Measurements from ENCODE around the gene PTGFR.

Gene PTGFR

GRCh38 chr1:78469576-78469975 lies 21.2 kb upstream of the PTGFR start:
- no peak overlapping the region for H3K27ac ChIP-seq (ENCODE audit: extremely low read depth, low read depth, low read length)
- ChIA-PET POLR2A (no interaction called here), CTCF (interaction anchor here (0.7 kb wide), 1 partner anchor 652 kb away, joined by 3 read pairs; no protein-coding TSS in a partner anchor)
- H3K9me3 ChIP-seq (ENCODE audit: control insufficient read depth, insufficient read depth, low read depth, low read length): no peaks in the 10 kb centered on the region
- no peaks in the 10 kb centered on the region for H3K36me3 ChIP-seq (ENCODE audit: control insufficient read depth in 2 of 2, insufficient read depth in 1 of 2, low read length in 2 of 2)
- TF ChIP-seq ZFP3 (tag by site-specific recombination; IDR thresholded peaks at IDR 0.05; ENCODE audit: low read depth) (no peak), OSR2 (tag by site-specific recombination; IDR thresholded peaks at IDR 0.05) (no peak), ZNF335 (tag by site-specific recombination; conservative IDR thresholded peaks at IDR 0.05) (no peak), SP2 (tag by site-specific recombination; IDR thresholded peaks at IDR 0.05) (no peak), TCF7L2 (IDR thresholded peaks at IDR 0.05; ENCODE audit: borderline replicate concordance, low read depth, low read length) (no peak), ZNF274 (IDR thresholded peaks at IDR 0.05; ENCODE audit: low read length) (no peak), ZNF274 (tag by site-specific recombination; IDR thresholded peaks at IDR 0.05; ENCODE audit: borderline replicate concordance) (no peak), KLF1 (tag by site-specific recombination; IDR thresholded peaks at IDR 0.05) (no peak), ZNF600 (tag by site-specific recombination; IDR thresholded peaks at IDR 0.05) (no peak), ZNF521 (tag by site-specific recombination; IDR thresholded peaks at IDR 0.05) (no peak), SETDB1 (IDR thresholded peaks at IDR 0.05; ENCODE audit: insufficient read length, low read length) (no peak), ZNF354C (tag by site-specific recombination; IDR thresholded peaks at IDR 0.05; ENCODE audit: borderline replicate concordance, low read depth) (no peak), ZNF292 (tag by site-specific recombination; IDR thresholded peaks at IDR 0.05; ENCODE audit: borderline replicate concordance, low read depth) (no peak), REST (tag by site-specific recombination; IDR thresholded peaks at IDR 0.05) (no peak), ZIC2 (tag by site-specific recombination; IDR thresholded peaks at IDR 0.05) (no peak), ZNF830 (tag by site-specific recombination; IDR thresholded peaks at IDR 0.05; ENCODE audit: low read depth) (no peak), ZNF426 (tag by site-specific recombination; IDR thresholded peaks at IDR 0.05) (no peak)
- TF ChIP-seq, protein P1, sequence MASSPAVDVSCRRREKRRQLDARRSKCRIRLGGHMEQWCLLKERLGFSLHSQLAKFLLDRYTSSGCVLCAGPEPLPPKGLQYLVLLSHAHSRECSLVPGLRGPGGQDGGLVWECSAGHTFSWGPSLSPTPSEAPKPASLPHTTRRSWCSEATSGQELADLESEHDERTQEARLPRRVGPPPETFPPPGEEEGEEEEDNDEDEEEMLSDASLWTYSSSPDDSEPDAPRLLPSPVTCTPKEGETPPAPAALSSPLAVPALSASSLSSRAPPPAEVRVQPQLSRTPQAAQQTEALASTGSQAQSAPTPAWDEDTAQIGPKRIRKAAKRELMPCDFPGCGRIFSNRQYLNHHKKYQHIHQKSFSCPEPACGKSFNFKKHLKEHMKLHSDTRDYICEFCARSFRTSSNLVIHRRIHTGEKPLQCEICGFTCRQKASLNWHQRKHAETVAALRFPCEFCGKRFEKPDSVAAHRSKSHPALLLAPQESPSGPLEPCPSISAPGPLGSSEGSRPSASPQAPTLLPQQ (tag by site-specific recombination; IDR thresholded peaks at IDR 0.05): no peak
- TF ChIP-seq, protein P2, sequence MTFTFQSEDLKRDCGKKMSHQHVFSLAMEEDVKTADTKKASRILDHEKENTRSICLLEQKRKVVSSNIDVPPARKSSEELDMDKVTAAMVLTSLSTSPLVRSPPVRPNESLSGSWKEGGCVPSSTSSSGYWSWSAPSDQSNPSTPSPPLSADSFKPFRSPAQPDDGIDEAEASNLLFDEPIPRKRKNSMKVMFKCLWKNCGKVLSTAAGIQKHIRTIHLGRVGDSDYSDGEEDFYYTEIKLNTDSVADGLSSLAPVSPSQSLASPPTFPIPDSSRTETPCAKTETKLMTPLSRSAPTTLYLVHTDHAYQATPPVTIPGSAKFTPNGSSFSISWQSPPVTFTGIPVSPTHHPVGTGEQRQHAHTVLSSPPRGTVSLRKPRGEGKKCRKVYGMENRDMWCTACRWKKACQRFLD (tag by site-specific recombination; IDR thresholded peaks at IDR 0.05): no peak
- TF ChIP-seq, protein P3, sequence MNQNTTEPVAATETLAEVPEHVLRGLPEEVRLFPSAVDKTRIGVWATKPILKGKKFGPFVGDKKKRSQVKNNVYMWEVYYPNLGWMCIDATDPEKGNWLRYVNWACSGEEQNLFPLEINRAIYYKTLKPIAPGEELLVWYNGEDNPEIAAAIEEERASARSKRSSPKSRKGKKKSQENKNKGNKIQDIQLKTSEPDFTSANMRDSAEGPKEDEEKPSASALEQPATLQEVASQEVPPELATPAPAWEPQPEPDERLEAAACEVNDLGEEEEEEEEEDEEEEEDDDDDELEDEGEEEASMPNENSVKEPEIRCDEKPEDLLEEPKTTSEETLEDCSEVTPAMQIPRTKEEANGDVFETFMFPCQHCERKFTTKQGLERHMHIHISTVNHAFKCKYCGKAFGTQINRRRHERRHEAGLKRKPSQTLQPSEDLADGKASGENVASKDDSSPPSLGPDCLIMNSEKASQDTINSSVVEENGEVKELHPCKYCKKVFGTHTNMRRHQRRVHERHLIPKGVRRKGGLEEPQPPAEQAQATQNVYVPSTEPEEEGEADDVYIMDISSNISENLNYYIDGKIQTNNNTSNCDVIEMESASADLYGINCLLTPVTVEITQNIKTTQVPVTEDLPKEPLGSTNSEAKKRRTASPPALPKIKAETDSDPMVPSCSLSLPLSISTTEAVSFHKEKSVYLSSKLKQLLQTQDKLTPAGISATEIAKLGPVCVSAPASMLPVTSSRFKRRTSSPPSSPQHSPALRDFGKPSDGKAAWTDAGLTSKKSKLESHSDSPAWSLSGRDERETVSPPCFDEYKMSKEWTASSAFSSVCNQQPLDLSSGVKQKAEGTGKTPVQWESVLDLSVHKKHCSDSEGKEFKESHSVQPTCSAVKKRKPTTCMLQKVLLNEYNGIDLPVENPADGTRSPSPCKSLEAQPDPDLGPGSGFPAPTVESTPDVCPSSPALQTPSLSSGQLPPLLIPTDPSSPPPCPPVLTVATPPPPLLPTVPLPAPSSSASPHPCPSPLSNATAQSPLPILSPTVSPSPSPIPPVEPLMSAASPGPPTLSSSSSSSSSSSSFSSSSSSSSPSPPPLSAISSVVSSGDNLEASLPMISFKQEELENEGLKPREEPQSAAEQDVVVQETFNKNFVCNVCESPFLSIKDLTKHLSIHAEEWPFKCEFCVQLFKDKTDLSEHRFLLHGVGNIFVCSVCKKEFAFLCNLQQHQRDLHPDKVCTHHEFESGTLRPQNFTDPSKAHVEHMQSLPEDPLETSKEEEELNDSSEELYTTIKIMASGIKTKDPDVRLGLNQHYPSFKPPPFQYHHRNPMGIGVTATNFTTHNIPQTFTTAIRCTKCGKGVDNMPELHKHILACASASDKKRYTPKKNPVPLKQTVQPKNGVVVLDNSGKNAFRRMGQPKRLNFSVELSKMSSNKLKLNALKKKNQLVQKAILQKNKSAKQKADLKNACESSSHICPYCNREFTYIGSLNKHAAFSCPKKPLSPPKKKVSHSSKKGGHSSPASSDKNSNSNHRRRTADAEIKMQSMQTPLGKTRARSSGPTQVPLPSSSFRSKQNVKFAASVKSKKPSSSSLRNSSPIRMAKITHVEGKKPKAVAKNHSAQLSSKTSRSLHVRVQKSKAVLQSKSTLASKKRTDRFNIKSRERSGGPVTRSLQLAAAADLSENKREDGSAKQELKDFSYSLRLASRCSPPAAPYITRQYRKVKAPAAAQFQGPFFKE (tag by site-specific recombination; IDR thresholded peaks at IDR 0.05; ENCODE audit: borderline replicate concordance): no peak
- TF ChIP-seq, protein P4, sequence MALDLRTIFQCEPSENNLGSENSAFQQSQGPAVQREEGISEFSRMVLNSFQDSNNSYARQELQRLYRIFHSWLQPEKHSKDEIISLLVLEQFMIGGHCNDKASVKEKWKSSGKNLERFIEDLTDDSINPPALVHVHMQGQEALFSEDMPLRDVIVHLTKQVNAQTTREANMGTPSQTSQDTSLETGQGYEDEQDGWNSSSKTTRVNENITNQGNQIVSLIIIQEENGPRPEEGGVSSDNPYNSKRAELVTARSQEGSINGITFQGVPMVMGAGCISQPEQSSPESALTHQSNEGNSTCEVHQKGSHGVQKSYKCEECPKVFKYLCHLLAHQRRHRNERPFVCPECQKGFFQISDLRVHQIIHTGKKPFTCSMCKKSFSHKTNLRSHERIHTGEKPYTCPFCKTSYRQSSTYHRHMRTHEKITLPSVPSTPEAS (tag by site-specific recombination; IDR thresholded peaks at IDR 0.05): no peak
- no peak overlapping the region for H3K4me3 ChIP-seq (ENCODE audit: low read depth, low read length)
- H3K4me1 ChIP-seq (ENCODE audit: control insufficient read depth, insufficient read depth, low read length): no peaks in the 10 kb centered on the region

Data from HEK293 (cell line).